ENCODE data around the gene RASGRF1.
"Not testable (repeated sequence)": the region's sequence is repeated elsewhere in the genome, so short reads cannot be mapped to it uniquely, and the experiment has no call there.

GRCh38 chr15:78928176-78928575 is 162.4 kb downstream of the RASGRF1 start:
- TF ChIP-seq CTCF, POLR2A (IDR thresholded peaks at IDR 0.05): not testable (repeated sequence)

Measured in prostate gland (tissue), 2 donors.